ENCODE measurements around the gene LRRC30.

GRCh38 chr18:7185701-7186100 lies 45.2 kb upstream of the LRRC30 start:
- TF ChIP-seq, protein P1, sequence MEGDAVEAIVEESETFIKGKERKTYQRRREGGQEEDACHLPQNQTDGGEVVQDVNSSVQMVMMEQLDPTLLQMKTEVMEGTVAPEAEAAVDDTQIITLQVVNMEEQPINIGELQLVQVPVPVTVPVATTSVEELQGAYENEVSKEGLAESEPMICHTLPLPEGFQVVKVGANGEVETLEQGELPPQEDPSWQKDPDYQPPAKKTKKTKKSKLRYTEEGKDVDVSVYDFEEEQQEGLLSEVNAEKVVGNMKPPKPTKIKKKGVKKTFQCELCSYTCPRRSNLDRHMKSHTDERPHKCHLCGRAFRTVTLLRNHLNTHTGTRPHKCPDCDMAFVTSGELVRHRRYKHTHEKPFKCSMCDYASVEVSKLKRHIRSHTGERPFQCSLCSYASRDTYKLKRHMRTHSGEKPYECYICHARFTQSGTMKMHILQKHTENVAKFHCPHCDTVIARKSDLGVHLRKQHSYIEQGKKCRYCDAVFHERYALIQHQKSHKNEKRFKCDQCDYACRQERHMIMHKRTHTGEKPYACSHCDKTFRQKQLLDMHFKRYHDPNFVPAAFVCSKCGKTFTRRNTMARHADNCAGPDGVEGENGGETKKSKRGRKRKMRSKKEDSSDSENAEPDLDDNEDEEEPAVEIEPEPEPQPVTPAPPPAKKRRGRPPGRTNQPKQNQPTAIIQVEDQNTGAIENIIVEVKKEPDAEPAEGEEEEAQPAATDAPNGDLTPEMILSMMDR (optimal IDR thresholded peaks at IDR 0.05 in 1 of 3, IDR thresholded peaks at IDR 0.05 in 1 of 3, conservative IDR thresholded peaks at IDR 0.05 in 1 of 3; ENCODE audit: extremely low read depth in 1 of 3, insufficient read depth in 2 of 3, low read length in 3 of 3), result no peak
- TF ChIP-seq EZH2 (IDR thresholded peaks at IDR 0.05; ENCODE audit: low read length), result no peak

Measured in keratinocyte (primary cell).